Measurements from ENCODE around the gene PRKCH.

PRKCH gene

DNA sequence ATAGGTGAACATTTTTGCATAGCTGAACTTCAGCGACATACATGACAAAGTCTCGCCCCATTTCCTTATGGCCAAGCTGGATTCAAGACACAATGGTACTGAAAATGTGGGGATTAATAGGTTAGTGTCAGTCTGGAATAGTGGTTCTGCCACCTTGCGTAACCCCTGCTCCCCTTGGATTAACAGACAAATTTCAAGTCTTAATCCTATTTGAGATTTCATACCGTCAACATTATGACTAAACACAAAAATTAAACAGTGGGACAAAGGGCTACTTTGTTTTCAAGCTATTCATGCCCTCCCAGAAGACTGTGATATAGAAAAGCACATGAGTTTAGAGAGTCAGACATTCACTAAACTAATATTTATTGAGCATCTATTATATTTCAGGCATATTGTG lies 235.1 kb downstream of the PRKCH start:
- DNase-seq, result no peak

DNA sequence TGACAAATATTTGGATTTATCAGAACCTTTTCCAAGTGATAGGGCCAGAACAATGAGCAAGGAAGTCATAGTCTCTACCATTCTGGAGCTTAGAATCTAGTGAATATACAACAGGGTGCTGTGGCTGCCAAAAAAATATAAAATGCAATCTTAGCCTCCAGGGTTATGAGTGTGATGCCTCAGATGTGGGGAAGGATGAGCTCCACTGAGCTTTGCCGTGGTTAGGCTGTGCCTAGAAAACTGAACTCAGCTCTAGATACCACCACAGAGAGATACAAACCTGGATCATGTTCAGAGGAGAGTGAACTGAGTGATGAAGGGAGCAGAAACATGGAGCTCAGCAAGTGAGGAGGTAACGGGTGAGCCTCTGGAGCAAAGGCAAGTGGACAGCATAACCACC lies 235.9 kb downstream of the PRKCH start:
- no peak for DNase-seq

DNA sequence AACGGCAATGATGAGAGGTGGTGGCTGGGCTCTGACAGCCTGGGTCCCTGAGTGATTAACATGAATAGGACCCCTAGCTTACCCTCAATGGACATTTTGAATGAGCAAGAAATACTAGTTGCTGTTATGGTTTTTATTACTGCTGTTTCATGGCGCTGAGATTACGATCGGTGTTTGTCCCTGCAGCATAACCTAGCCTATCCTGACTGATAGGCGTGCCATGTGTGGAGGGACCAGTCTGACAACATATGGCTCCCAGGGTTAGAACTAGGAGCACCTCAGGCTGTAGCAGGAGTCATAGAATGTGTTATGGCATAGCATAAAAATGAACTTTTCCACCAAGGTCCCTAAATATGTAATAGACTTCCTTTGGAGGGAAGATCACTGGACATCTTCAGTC lies 236.5 kb downstream of the PRKCH start:
- DNase-seq, result no peak

DNA sequence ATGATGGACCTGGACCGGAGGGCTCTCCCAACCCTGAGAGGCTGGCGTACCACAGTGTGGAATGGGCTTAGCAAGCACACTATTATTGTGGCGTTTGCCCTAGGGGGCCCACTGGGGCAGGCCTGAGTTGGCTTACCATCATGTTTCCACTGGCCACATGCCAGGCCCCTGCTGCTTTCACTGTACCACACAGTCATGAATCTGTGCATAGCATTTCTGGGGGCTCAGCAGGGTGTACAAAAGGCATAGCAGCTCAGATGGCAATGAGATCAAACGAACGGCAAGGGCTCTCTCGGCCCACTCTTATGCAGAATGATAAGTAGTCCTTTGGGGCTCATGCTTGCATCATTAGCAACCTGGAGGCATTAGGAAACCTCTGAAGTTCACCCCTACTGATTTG lies 236.9 kb downstream of the PRKCH start:
- no peak for DNase-seq

DNA sequence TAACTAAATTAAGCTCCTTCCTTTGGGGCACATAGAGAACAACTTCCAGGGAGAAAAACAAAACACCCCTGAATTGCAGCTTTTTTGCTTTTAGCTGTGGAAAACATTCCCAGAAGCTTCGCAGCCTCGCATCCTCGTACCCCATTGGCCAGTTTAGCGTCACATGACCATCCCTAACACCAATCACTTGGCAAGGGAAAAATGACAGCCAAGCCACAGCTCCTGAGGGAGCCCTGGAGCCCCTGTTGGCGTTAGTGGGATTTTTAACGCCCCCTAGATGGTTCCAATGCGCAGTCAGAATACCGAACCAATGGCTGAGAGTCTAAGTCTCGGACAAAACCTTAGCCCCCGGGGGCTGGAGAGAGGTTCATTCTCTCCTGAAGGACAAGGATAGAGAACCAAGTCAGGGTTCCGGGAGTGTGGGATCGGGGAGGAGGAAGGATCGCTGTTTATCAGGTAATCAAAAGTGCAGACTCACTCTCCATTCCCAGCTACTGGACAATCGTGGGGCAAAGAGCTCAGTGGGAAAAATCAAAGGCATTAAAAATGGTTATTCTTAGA lies 238.3 kb downstream of the PRKCH start:
- DNase-seq, result no peak

DNA sequence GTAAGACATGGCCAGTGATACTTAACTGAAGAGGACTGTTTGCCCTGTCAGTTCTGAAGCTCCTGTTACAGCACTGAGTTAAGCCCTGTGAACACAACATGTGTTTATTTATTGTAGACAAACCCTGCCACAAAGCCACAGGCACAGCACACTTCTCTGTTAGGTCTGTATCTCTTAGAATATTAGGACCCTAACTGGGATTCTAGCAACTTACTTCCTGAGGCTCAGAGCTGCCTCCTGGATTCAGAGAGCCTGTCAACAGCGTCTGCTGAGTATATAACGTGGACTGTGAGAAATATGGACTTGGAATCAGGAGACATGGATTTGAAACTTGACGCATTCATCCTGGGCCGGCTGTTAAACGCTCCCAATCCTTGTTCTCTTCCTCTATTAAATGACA lies 238.9 kb downstream of the PRKCH start:
- DNase-seq, result no peak

DNA sequence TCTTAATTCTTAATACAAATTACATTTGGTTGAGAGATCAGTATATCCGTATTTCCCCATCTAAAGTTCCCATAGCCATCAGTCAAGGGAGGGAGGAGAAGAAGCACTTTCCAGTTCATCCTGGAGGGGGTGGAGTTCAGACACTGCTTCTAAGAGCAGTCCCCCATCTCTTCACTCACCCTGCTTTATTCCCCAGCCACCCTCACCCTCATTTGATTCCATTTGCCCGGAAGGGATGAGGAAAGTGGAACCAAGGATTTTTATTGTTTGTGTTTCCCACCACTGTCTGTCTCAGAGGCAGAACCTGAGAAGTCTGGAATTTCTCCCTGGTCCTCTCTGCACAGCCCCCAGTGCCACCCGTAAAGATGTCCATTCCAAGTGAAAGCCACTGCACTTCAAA lies 239.7 kb downstream of the PRKCH start:
- no peak for DNase-seq

DNA sequence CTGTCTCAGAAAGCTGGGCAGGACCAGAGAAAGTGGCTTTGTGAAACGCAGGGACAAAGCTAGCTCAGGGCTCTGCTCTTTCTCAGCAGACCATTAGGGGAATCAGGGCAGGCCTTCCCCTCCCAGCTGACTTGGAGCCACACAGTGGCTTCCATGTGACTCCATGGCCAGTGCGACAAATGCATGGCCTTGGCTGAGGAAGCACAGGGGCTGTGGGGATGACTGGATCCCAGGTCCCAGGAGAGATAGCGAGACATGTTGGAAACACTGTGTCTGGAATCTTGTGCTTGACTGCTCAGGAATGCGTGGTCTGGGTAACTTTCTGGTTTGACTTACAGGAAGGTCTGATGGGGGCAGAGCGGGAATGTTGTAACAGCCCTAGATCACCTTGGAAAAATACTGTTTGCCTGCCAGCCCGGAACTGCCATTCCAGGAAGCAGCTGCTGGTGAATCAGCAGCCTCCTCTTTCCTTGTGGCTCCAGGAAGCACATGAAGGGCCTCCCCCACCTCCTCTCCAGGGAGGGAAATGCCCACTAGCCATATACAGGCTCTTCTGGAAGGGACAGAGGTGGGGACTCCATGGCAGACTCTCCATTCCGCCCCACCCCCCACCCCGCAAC lies 240.4 kb downstream of the PRKCH start:
- no peak for DNase-seq

DNA sequence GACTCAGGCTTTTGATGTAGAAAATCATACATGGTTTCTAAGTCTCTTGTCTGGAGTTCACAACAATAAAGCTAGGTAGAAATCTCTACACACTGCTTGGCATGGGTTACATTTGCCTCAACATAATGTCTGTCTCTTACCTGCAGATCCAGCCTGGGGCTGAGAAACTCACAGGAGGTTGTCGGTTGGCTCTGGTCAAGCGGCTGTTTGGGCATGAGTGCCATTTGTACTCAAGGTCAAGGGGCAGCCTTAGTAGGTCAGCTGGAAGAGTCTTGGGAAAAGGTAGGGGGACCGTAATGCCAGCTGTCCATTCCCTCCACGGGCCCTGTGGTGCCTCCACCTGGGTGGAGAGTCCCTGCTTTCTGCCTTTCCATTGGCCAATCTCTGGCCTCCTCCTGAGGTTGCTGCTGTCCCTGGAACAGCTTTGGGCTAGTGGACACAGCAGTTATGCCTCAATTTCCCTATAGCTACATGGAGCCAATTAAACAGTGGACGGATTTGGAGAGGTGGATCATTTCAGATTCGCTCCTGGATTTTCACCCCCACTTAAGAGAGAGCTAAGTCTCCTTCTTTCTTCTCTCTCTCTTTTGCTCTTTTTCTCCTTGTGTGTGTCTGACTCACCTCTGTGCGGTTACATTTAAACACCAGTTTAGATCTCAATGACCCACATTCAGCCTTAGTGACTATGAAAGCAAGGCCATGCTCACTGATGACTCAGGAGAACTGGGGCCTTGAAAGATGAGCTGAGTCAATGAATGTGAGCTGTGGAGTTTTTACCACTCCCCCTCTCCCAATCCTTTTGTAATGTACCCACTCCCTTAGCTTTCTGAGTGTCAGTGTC lies 241.2 kb downstream of the PRKCH start:
- peak; percentile 23 for DNase-seq

DNA sequence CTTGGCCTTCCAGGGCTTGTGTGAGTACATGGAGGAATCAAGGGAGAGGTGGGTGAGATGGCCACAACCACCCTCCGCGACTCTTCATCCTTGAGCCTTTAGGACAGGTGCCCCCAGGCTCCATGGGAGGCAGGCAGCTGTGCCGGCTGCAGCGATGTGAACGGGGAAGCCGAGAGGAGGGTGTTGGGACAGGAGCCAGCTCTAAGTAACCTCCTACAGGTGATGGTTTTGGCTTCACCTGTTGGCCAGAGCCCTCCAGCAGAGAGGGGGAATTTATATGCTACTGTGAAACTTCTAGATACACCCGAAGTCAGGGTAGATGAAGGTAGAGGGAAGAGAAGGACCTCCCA lies 241.8 kb downstream of the PRKCH start:
- no peak for DNase-seq

DNA sequence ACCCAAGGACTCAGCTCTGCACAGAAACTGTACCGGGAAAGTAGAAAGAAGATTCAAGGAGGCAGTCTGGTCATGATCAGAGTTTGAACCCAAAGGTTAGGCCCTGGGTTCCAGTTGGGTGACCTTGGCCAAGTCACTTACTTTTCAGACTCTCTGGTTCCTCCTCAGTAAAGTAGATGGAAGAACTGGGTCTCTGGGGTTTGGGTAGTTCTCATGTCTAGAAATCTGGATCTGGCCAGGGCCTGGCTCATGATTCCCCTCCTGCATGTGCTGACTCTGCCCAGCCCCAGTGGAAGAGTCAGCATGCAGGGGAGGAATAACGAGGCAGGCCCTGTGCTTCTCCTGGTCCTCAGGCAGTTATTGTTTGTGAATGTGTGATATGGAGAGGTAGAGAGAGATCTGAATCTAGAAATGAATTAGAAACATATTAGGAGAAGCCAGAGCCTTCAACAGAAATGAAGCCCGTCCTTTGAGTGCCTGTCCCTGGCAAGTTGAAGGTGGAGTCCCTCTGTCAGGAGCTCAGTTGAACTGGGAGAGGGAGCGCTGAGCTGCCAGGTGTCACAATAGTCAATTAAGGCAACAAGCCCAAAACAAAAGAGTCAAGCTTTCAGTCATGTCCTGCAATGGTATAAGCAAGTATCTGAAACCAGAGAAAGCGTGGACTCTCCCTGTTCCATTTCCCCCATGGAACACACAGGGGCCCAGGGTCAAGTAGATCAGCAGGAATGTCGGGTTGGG lies 242.7 kb downstream of the PRKCH start:
- DNase-seq, result no peak

DNA sequence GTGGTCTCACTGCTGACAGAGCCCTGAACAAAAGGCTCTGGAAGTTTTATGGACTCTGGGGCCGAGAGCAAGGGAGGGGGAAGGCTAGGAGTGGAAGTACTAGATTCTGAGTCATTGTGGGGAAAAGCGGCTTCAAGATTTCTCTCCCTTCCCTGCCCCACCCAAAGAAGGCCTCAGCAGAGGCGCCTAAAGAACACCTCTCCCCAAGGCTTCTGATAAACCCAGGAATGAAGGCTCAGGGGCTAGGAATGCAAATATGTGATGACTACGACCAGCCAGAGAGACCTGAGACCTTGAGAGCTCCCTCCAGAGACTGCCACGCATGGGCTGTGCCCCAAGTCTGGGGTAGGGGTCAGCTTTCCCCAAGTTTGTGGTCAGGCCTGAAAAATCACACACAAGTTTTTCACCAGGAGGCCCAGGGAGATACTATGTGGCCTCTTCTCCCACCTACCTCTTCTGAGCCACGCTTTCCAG lies 243.3 kb downstream of the PRKCH start:
- DNase-seq, result no peak

DNA sequence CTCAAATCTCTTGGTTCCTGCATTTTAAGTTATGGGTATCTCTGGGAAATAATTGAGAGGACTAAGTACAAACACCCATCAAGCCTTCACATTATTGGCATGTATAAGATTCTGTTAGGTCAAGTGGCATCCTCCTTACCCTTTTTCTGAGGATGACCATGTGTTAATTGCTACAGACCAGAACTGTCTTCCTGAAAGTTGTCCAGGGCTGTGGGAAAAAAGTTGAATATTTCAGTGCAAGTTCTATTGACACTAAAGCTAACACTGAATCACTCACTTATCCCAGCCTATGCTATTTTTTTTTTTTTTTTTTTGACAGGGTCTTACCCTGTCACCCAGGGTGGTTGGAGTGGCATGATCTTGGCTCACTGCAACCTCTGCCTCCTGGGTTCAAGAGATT lies 243.8 kb downstream of the PRKCH start:
- DNase-seq, result no peak

DNA sequence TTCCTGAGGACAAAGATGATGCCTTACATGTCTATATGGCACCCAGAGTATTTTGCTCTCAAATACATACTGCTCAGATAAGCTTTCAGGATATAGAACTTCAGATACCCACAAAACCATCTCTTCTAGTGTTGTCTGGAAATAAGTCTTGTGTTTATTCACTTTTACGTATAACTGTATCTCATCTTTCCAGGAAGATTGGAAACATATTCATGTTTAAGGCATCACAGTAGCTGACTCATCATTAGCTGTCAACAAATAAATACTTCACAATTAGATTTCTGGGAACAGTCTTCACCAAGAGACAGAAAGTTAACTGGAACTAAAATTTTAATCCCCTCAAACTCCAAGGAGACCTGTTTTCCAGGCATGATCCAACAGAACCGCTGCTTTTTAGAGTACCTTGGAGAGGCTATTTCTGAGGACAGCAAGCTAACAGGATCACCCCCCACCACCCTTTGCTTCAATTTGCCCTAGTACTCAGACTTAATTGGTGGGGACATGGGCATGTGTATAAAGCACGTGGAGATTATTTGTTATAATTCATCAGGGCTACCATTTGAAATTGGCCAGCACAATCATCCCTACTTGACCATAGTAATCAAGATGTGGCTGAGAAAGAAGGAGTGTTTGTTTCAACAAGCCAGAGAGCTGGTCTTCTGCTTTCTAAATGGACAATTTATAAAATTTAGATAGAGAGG lies 244.6 kb downstream of the PRKCH start:
- no peak for DNase-seq

DNA sequence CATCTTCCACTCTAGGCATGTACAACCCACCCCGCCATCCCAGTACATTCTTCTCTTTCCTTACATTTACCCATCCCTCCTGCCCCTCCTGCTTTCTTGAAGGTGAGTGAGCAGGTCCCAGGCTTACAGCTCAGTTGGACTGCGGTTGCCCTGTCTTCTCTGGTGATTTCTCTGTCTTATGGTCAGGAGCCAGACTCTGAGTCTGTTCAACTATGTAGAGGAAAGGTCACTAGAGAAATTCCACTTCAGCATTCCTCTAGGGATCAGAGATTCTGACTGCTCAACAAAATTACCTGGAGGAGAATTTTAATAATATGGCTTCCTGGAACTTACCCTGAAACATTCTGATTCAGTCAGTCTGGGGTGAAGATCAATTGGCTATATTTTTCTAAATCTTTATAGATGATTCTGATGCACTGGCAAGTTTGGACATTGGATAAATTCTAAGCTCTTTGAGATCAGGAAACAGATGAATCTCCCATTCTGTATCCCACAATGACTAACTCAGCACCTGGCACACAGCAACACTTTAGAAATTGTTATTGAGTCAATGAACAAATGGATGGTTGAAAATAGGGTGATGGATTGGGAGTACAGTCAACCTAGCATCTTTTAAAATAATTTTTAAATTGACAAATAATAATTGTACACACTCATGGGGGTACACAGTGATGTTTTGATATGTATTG lies 245.3 kb downstream of the PRKCH start:
- DNase-seq, result no peak

DNA sequence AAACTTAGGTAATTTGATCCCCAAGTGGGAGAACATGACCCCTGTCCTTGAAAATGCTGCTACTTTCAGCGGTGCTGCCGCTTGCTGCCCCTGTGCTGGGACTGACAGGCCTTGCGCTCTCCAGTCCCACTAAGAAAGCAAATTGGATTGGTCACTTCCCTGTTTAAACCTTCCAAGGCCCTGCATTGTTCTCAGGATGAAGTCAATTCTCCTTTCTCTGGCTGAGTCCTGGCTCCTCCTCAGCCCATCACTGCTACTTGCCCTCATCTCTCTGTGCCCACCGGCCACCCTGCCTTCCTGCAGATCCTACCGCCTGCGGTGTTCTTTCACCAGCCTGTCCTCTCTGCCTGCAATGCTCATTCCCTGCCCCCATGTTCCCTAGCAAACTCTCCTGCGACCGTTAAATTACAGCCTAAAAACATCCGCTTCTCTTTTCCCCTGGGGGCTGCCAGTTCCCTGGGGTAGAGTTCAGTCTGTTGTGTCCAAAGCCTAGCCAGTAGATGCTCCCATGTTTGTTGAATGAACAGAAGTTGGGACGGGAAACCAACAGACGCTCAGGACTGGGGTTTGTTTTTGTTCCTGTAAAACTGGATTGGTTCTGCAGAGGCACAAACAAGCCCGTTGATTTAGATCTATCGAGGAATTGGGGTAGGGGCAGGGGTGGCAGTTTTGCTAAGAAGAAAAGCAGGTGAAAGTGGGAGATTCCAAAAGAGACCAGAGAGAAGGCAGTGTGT lies 246.6 kb downstream of the PRKCH start:
- no peak for DNase-seq

DNA sequence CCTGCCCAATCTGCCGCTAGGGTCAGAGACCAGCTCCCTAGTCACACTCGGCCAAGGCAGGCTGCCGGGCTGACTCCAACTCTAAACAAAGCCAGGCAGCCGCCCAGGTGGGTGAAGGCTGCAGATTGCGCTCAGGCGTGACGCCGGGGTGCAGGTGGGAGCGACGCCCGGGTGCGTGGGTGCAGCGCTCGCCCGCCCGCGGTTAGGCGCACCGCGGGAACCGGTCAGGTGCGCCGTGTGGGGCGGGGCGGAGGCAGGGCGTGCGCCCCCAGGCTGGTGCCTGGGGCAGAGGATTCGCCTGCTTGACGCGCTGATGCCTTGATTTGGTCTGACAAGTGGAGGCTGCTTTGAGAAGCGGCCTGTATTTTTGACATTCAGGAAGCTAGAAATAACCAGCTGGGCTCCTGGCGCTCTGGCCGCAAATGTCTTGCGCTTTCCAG lies 247.2 kb downstream of the PRKCH start:
- peak; percentile 60 for DNase-seq

DNA sequence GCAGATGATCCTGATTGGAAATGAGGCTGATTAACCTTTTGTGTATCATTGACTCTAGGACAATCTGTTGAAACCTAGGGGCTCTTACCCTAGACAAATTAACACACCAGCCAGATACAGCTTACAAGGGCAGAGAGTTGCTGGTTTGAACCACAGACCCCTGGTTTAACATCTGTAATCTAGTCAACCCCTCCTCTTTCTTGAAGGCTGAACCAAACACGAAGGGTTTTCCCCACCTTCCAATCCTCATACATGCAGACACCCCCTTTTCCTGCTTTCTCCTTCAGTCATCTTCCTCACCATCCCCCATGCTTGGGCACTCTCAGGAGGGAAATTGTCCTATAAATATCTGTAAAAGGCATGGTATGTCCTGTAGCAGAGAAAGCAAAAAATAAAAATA lies 247.9 kb downstream of the PRKCH start:
- no peak for DNase-seq

DNA sequence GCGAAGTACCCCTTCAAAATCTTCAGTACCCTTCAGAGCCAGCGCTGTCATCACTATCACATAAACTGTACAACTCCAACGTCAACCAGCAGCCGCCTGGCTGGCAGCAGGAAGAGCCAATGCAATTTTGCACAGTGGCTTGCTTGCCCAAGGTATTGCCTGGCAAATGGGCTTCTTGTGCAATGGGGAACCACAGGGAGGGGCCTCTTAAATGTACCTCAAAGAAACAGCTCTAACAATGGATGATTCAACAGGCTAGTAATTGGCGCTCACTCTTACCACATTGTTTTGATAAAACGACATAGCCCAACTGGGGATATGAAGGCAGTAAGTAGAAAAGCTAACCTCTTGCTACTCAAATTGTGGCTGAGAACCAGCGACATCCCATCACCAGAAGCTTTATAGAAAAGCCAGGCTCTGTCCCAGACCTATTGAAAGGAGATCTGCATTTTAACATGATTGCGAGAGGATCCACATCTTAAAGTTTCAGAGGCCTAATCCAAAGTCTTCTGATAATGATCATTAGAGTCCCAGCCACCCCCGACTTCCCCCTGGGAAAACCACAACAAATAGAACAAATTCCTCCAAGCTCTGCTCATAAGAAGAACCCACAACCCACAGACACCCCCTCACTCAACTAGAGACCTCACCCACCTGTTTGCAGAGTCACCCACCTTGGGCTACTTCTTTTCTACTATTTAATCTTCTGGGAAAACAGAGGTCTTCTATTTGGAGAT lies 248.6 kb downstream of the PRKCH start:
- no peak for DNase-seq

DNA sequence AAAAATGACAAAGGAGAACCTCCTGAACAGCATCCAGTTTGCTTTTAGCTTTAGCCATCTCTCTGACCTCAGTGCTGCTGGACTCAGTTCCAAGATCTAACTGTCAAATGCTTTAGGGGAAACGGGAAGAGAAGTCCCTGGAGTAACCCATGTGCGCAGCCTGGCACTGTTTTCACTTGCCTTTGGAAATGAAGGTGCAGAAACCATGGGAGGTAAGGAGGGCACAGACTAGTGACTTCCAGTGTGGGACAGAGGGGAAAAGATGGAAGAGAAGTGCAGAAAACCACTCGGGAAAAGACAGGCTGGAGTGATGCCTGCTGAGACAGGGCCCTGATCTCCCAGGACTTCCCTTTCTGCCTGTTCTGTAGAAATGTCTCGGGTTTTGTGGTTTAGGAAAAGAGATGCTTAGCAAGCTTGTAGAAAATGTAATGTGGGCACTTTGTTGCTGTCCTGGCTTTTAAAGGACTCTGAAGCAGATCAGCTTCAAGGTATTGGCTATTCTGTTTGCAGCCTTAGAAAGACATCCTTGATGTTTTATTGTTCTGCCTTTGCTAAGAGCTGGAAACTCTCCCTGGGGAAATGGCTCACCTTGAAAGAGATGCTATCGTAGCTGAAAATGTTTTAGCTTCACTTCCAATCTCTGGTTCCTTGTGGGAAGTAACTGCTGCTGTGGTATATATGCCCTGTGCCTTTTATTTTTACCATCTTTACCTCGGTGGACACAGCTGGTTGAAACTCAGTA lies 249.3 kb downstream of the PRKCH start:
- no peak for DNase-seq

Data from stimulated activated CD4-positive, alpha-beta T cell treated with anti-CD3 and anti-CD28 coated beads, Interleukin-4, amount 100 ng/mL, for 1 hour (primary cell).